Stimulated activated CD4-positive, alpha-beta T cell treated with anti-CD3 and anti-CD28 coated beads, Interleukin-2, amount 100 ng/mL, for 4 hours (primary cell): ENCODE measurements around the gene MALT1.
"Not testable (repeated sequence)": the region's sequence is repeated elsewhere in the genome, so short reads cannot be mapped to it uniquely, and the experiment has no call there.

Experiments used
- DNase-seq: peaks from one replicate; pipeline ENCODE4 v3.0.0-alpha.2; 2020; ENCODE audit warnings: low read depth

MALT1 gene

GRCh38 chr18:58732471-58732870, 61.2 kb downstream of the MALT1 start:
- DNase-seq = no peak

GRCh38 chr18:58733866-58734265, 62.6 kb downstream of the MALT1 start:
- DNase-seq = no peak

- DNase-seq = no peak
These were observed 67.1 kb downstream of the MALT1 start for GRCh38 chr18:58738322-58738721.

- no peak for DNase-seq
These were observed 74.6 kb downstream of the MALT1 start for GRCh38 chr18:58745914-58746313.

GRCh38 chr18:58748899-58749595, 77.8 kb downstream of the MALT1 start:
- no peak for DNase-seq

- no peak for DNase-seq
These were observed 82.7 kb downstream of the MALT1 start for GRCh38 chr18:58753976-58754375.

- no peak for DNase-seq
These were observed 83.3 kb downstream of the MALT1 start for GRCh38 chr18:58754544-58755068.

GRCh38 chr18:58755304-58756010, 84.2 kb downstream of the MALT1 start:
- no peak for DNase-seq

- DNase-seq = no peak
These were observed 84.9 kb downstream of the MALT1 start for GRCh38 chr18:58756148-58756547.

GRCh38 chr18:58756596-58757240, 85.5 kb downstream of the MALT1 start:
- DNase-seq = no peak

GRCh38 chr18:58757351-58757750, 86.1 kb downstream of the MALT1 start:
- not testable (repeated sequence) for DNase-seq

GRCh38 chr18:58758046-58758445, 86.8 kb downstream of the MALT1 start:
- DNase-seq = no peak

GRCh38 chr18:58758606-58759005, 87.3 kb downstream of the MALT1 start:
- DNase-seq = no peak

GRCh38 chr18:58761241-58761969, 90.1 kb downstream of the MALT1 start:
- no peak for DNase-seq

- DNase-seq = no peak
These were observed 90.9 kb downstream of the MALT1 start for GRCh38 chr18:58761970-58762780.

GRCh38 chr18:58762781-58763171, 91.5 kb downstream of the MALT1 start:
- no peak for DNase-seq

GRCh38 chr18:58766164-58766563, 94.9 kb downstream of the MALT1 start:
- DNase-seq = no peak

GRCh38 chr18:58766946-58767345, 95.7 kb downstream of the MALT1 start:
- DNase-seq = no peak

GRCh38 chr18:58768293-58768974, 97.2 kb downstream of the MALT1 start:
- DNase-seq = peak; percentile 44

GRCh38 chr18:58769321-58769720, 98.1 kb downstream of the MALT1 start:
- no peak for DNase-seq

- no peak for DNase-seq
These were observed 99.3 kb downstream of the MALT1 start for GRCh38 chr18:58770601-58771000.
